Mesodermal cell (in vitro differentiated cells): Measurements from ENCODE around the gene HOMER3. TPM values are rescaled to one million over a fixed set of nuclear protein-coding genes. Genes with fewer than 3 reads are reported as not detected.
A peak's percentile ranks its signal among the peaks of the same experiment; 100 is the strongest.

Experiments used
- H3K27ac ChIP-seq: 2 replicates; pipeline ENCODE4 v1.7.0; 2013; ENCODE audit warnings: mild to moderate bottlenecking, low read depth, low read length, moderate library complexity; ENCODE audit not compliant: severe bottlenecking
- H3K36me3 ChIP-seq: 2 replicates; pipeline ENCODE4 v1.7.1; 2013; ENCODE audit warnings: mild to moderate bottlenecking, low read length, moderate library complexity; ENCODE audit not compliant: control insufficient read depth, insufficient read depth
- H3K4me1 ChIP-seq: one replicate; pipeline ENCODE4 v1.7.1; 2013; ENCODE audit warnings: mild to moderate bottlenecking, low read length; ENCODE audit not compliant: insufficient read depth, control insufficient read depth, poor library complexity, severe bottlenecking
- H3K4me3 ChIP-seq: 2 replicates; pipeline ENCODE4 v1.7.0; 2013; ENCODE audit warnings: low read length, control low read depth, mild to moderate bottlenecking; ENCODE audit not compliant: insufficient read depth, poor library complexity, severe bottlenecking; ENCODE audit errors: extremely low read depth
- H3K9me3 ChIP-seq: 2 replicates; pipeline ENCODE4 v1.7.1; 2013; ENCODE audit warnings: mild to moderate bottlenecking, low read length, moderate library complexity; ENCODE audit not compliant: control insufficient read depth
- WGBS, 2 experiments: methylation state at CpG; one replicate each; pipeline ENCODE4 v1.1.5; 2013; ENCODE audit warnings: missing lambda C conversion rate in 2 of 2; ENCODE audit not compliant: insufficient coverage in 2 of 2; 5-methylcytosine and 5-hydroxymethylcytosine counted together
- polyA plus RNA-seq, 2 experiments: library from polyadenylated mRNA; stranded (reverse); fragments of 50-300 nt; gene quantifications; one replicate each; pipeline ENCODE4 v1.2.3, GENCODE V29; 2013

The HOMER3 gene
- 62.3 TPM for polyA plus RNA-seq (2013, experiment 1 of 2)
- polyA plus RNA-seq (2013, experiment 2 of 2) = 55.6 TPM

GRCh38 chr19:18940769-18941627 lies at the start of gene HOMER3:
Gene HOMER3, minus strand, starts transcription at chr19:18941217. Its CDS starts 2,235 bp downstream, at chr19:18938982.
- Histone ChIP-seq H3K9me3 (no peaks in the 10 kb centered on the region), H3K27ac (peak within 1 kb of the TSS; percentile 69), H3K4me3 (peak within 1 kb of the TSS; percentile 88), H3K36me3 (peaks cover 17% of the 10 kb centered on the region), H3K4me1 (peaks cover 4% of the 10 kb centered on the region)
- 0 to 4% methylated on average over 22 to 31 of the region's 81 CpGs for WGBS, 2 experiments

GRCh38 chr19:18990128-18990708 lies 49.2 kb upstream of the HOMER3 start:
- Histone ChIP-seq H3K4me1 (no peaks in the 10 kb centered on the region), H3K36me3 (peaks cover 41% of the 10 kb centered on the region), H3K4me3 (no peak overlapping the region), H3K27ac (no peak overlapping the region), H3K9me3 (no peaks in the 10 kb centered on the region)
- 83 to 90% methylated on average over 4 to 5 of the region's 5 CpGs for WGBS, 2 experiments

GRCh38 chr19:18989316-18989715 lies 48.3 kb upstream of the HOMER3 start:
- Histone ChIP-seq H3K4me3 (no peak overlapping the region), H3K27ac (no peak overlapping the region)
- WGBS, 2 experiments = 93 to 95% methylated on average over 9 to 10 of the region's 10 CpGs

GRCh38 chr19:18987456-18987855 lies 46.4 kb upstream of the HOMER3 start:
- Histone ChIP-seq H3K36me3 (peaks cover 13% of the 10 kb centered on the region), H3K27ac (no peak overlapping the region), H3K4me3 (no peak overlapping the region), H3K4me1 (no peaks in the 10 kb centered on the region), H3K9me3 (no peaks in the 10 kb centered on the region)
- 20% methylated on average over 1 of the region's 4 CpGs; no CpG with 5 or more reads in 1 of the 2 experiments for whole genome bisulfite sequencing, 2 experiments

More at GRCh38 chr19:18989316-18989715, 48.3 kb upstream of the HOMER3 start:
- no peaks in the 10 kb centered on the region for H3K9me3 ChIP-seq
- H3K4me1 ChIP-seq = no peaks in the 10 kb centered on the region
- peaks cover 32% of the 10 kb centered on the region for H3K36me3 ChIP-seq

- 72 to 86% methylated on average over 3 to 4 of the region's 7 CpGs for WGBS, 2 experiments
- H3K27ac ChIP-seq = no peak overlapping the region
- no peaks in the 10 kb centered on the region for H3K9me3 ChIP-seq
- H3K36me3 ChIP-seq = no peaks in the 10 kb centered on the region
- no peaks in the 10 kb centered on the region for H3K4me1 ChIP-seq
- H3K4me3 ChIP-seq = no peak overlapping the region
Observed at GRCh38 chr19:18985257-18985656, 44.2 kb upstream of the HOMER3 start.

- no peaks in the 10 kb centered on the region for H3K36me3 ChIP-seq
- H3K27ac ChIP-seq = no peak overlapping the region
- H3K4me3 ChIP-seq = no peak overlapping the region
- 82 to 88% methylated on average over 3 of the region's 3 CpGs for WGBS, 2 experiments
- H3K4me1 ChIP-seq = no peaks in the 10 kb centered on the region
- H3K9me3 ChIP-seq = no peaks in the 10 kb centered on the region
Observed at GRCh38 chr19:18984251-18984650, 43.2 kb upstream of the HOMER3 start.

- H3K4me3 ChIP-seq = no peak overlapping the region
- H3K36me3 ChIP-seq = no peaks in the 10 kb centered on the region
- H3K27ac ChIP-seq = no peak overlapping the region
- H3K9me3 ChIP-seq = no peaks in the 10 kb centered on the region
- 57 to 73% methylated on average over 1 to 2 of the region's 2 CpGs for whole genome bisulfite sequencing, 2 experiments
- no peaks in the 10 kb centered on the region for H3K4me1 ChIP-seq
Observed at GRCh38 chr19:18982669-18983068, 41.7 kb upstream of the HOMER3 start.

GRCh38 chr19:18980432-18981020 lies 39.5 kb upstream of the HOMER3 start:
- no peak overlapping the region for H3K27ac ChIP-seq
- no peaks in the 10 kb centered on the region for H3K9me3 ChIP-seq
- no peaks in the 10 kb centered on the region for H3K4me1 ChIP-seq
- 88 to 92% methylated on average over 5 to 7 of the region's 7 CpGs for WGBS, 2 experiments
- H3K36me3 ChIP-seq = no peaks in the 10 kb centered on the region
- no peak overlapping the region for H3K4me3 ChIP-seq

- no peaks in the 10 kb centered on the region for H3K9me3 ChIP-seq
Observed at GRCh38 chr19:18978616-18979015, 37.6 kb upstream of the HOMER3 start.

GRCh38 chr19:18975869-18976268 lies 34.9 kb upstream of the HOMER3 start:
- Histone ChIP-seq H3K27ac (no peak overlapping the region), H3K36me3 (no peaks in the 10 kb centered on the region), H3K4me1 (no peaks in the 10 kb centered on the region), H3K9me3 (no peaks in the 10 kb centered on the region), H3K4me3 (no peak overlapping the region)
- WGBS, 2 experiments = 96 to 98% methylated on average over 5 to 6 of the region's 10 CpGs

More at GRCh38 chr19:18978616-18979015, 37.6 kb upstream of the HOMER3 start:
- Histone ChIP-seq H3K36me3 (no peaks in the 10 kb centered on the region), H3K4me1 (no peaks in the 10 kb centered on the region), H3K4me3 (no peak overlapping the region), H3K27ac (no peak overlapping the region)
- 84 to 94% methylated on average over 4 to 5 of the region's 7 CpGs for WGBS, 2 experiments
